IgD-negative memory B cell (primary cell): ENCODE measurements around the gene CPEB2. TPM values are rescaled to one million over a fixed set of nuclear protein-coding genes. Genes with fewer than 3 reads are reported as not detected.

ENCODE experiments used
- H3K27ac Mint-ChIP-seq, 3 donors: one replicate each; pipeline ENCODE4 v1.8.0; 2020 to 2022; ENCODE audit warnings: mild to moderate bottlenecking in 3 of 3, mixed read lengths in 3 of 3, moderate library complexity in 1 of 3
- H3K27me3 Mint-ChIP-seq: one replicate; pipeline ENCODE4 v1.8.0; 2021; ENCODE audit warnings: mixed read lengths
- H3K36me3 Mint-ChIP-seq: one replicate; pipeline ENCODE4 v1.8.0; 2020; ENCODE audit warnings: mild to moderate bottlenecking, mixed read lengths
- H3K4me1 Mint-ChIP-seq, 3 donors: one replicate each; pipeline ENCODE4 v1.8.0; 2020 to 2022; ENCODE audit warnings: mixed read lengths in 3 of 3, mild to moderate bottlenecking in 1 of 3
- H3K4me3 Mint-ChIP-seq, 4 donors: one replicate each; pipeline ENCODE4 v1.8.0; 2020 to 2022; ENCODE audit warnings: mild to moderate bottlenecking in 4 of 4, mixed read lengths in 4 of 4, moderate library complexity in 3 of 4
- H3K9me3 Mint-ChIP-seq, 3 donors: one replicate each; pipeline ENCODE4 v1.8.0; 2020 to 2021; ENCODE audit warnings: mixed read lengths in 3 of 3, mild to moderate bottlenecking in 1 of 3
- polyA plus RNA-seq: library from polyadenylated mRNA; unstranded; fragments of 300-500 nt; fragmentation: Illumina TruSeq; gene quantifications from one replicate; pipeline ENCODE4 v1.2.3, GENCODE V29; 2021

CPEB2 gene
- polyA plus RNA-seq, 1 donor from 2014 or later, result 1.5 TPM

- Mint-ChIP-seq H3K36me3 (no peaks in the 10 kb centered on the region), H3K4me3 (no peak overlapping the region), H3K27ac (no peak overlapping the region), H3K9me3 (peaks cover 4 to 8% (median 4%) of the 10 kb centered on the region in 3 donors), H3K4me1 (peaks cover 0 to 4% (median 0%) of the 10 kb centered on the region in 3 donors), H3K27me3 (no peaks in the 10 kb centered on the region)
These were observed 102.5 kb downstream of the CPEB2 start for GRCh38 chr4:15104825-15105224.

- peaks cover 4 to 8% (median 4%) of the 10 kb centered on the region in 3 donors for H3K9me3 Mint-ChIP-seq
- peak overlapping the region in 1 of 4 donors; percentile 10 for H3K4me3 Mint-ChIP-seq
- peaks cover 0 to 4% (median 0%) of the 10 kb centered on the region in 3 donors for H3K4me1 Mint-ChIP-seq
- H3K27ac Mint-ChIP-seq, result no peak overlapping the region
- no peaks in the 10 kb centered on the region for H3K27me3 Mint-ChIP-seq
- no peaks in the 10 kb centered on the region for H3K36me3 Mint-ChIP-seq
These were observed 104.1 kb downstream of the CPEB2 start for GRCh38 chr4:15106399-15106798.

GRCh38 chr4:15109600-15109999, 107.3 kb downstream of the CPEB2 start:
- Mint-ChIP-seq H3K27ac (no peak overlapping the region), H3K4me1 (no peaks in the 10 kb centered on the region), H3K36me3 (no peaks in the 10 kb centered on the region), H3K9me3 (no peaks in the 10 kb centered on the region), H3K4me3 (no peak overlapping the region), H3K27me3 (no peaks in the 10 kb centered on the region)

GRCh38 chr4:15110120-15110571, 107.9 kb downstream of the CPEB2 start:
- H3K4me3 Mint-ChIP-seq, result no peak overlapping the region
- H3K9me3 Mint-ChIP-seq, result no peaks in the 10 kb centered on the region
- H3K4me1 Mint-ChIP-seq, result no peaks in the 10 kb centered on the region

GRCh38 chr4:15116509-15117079, 114.3 kb downstream of the CPEB2 start:
- H3K27ac Mint-ChIP-seq, result no peak overlapping the region
- no peaks in the 10 kb centered on the region for H3K36me3 Mint-ChIP-seq
- H3K27me3 Mint-ChIP-seq, result peaks cover 3% of the 10 kb centered on the region
- H3K9me3 Mint-ChIP-seq, result peaks cover 5 to 11% (median 6%) of the 10 kb centered on the region in 3 donors
- no peak overlapping the region for H3K4me3 Mint-ChIP-seq
- no peaks in the 10 kb centered on the region for H3K4me1 Mint-ChIP-seq

More at GRCh38 chr4:15110120-15110571, 107.9 kb downstream of the CPEB2 start:
- H3K27me3 Mint-ChIP-seq, result peaks cover 1% of the 10 kb centered on the region
- H3K36me3 Mint-ChIP-seq, result no peaks in the 10 kb centered on the region
- peak overlapping the region in 1 of 3 donors; percentile 37 for H3K27ac Mint-ChIP-seq

GRCh38 chr4:15117270-15117946, 115.1 kb downstream of the CPEB2 start:
- Mint-ChIP-seq H3K4me3 (no peak overlapping the region), H3K9me3 (peaks cover 5 to 14% (median 6%) of the 10 kb centered on the region in 3 donors), H3K27me3 (peaks cover 5% of the 10 kb centered on the region), H3K27ac (no peak overlapping the region), H3K4me1 (no peaks in the 10 kb centered on the region), H3K36me3 (no peaks in the 10 kb centered on the region)

- Mint-ChIP-seq H3K27ac (no peak overlapping the region), H3K4me1 (no peaks in the 10 kb centered on the region), H3K9me3 (peaks cover 5 to 14% (median 6%) of the 10 kb centered on the region in 3 donors)
These were observed 116.0 kb downstream of the CPEB2 start for GRCh38 chr4:15118292-15118691.

More at GRCh38 chr4:15118292-15118691, 116.0 kb downstream of the CPEB2 start:
- Mint-ChIP-seq H3K27me3 (peaks cover 5% of the 10 kb centered on the region), H3K4me3 (no peak overlapping the region), H3K36me3 (no peaks in the 10 kb centered on the region)
